K562 (cell line): Measurements from ENCODE around the gene CBLIF. TPM values are rescaled to one million over a fixed set of nuclear protein-coding genes. Genes with fewer than 3 reads are reported as not detected.

Source experiments
- BDP1 ChIP-seq: IDR thresholded peaks from 3 replicates; pipeline ENCODE4 v1.6.1; 2011; ENCODE audit not compliant: insufficient read length, insufficient read depth
- ELF1 ChIP-seq: fragments of 200-800 bp; sonication (Bioruptor generic); IDR thresholded peaks from 2 replicates; pipeline ENCODE4 v1.6.1; 2016; ENCODE audit warnings: missing genetic modification characterization, missing compliant biosample characterization
- ESRRB ChIP-seq: fragments of 250-450 bp; sonication (Bioruptor Pico); IDR thresholded peaks from 2 replicates; pipeline ENCODE4 v1.5.0; 2020; ENCODE audit warnings: mild to moderate bottlenecking, moderate library complexity, borderline replicate concordance
- HDAC6 ChIP-seq: IDR thresholded peaks from 2 replicates; pipeline ENCODE4 v1.6.1; 2012; ENCODE audit warnings: low read depth, mild to moderate bottlenecking, control low read depth, inconsistent platforms, low read length, moderate library complexity
- HNRNPH1 ChIP-seq: fragments of 200-400 bp; formaldehyde crosslinking; optimal IDR thresholded peaks from 2 replicates; pipeline ENCODE3; 2017; ENCODE audit warnings: low read depth, mild to moderate bottlenecking, low read length, moderate library complexity
- LCOR ChIP-seq: sonication (generic); formaldehyde crosslinking; IDR thresholded peaks from 2 replicates; pipeline ENCODE4 v1.8.0; 2022; ENCODE audit warnings: mild to moderate bottlenecking, missing genetic modification reagents
- NFYB ChIP-seq: IDR thresholded peaks from 2 replicates; pipeline ENCODE4 v1.6.1; 2011; ENCODE audit warnings: mild to moderate bottlenecking, moderate library complexity; ENCODE audit not compliant: insufficient read length; ENCODE audit errors: extremely low read depth
- ZEB2 ChIP-seq: fragments of 450-650 bp; IDR thresholded peaks from 2 replicates; pipeline ENCODE4 v1.6.1; 2016
- ZKSCAN1 ChIP-seq: fragments of 150-350 bp; IDR thresholded peaks from 2 replicates; pipeline ENCODE4 v1.6.1; 2016; ENCODE audit warnings: low read depth, low read length
- ZNF217 ChIP-seq: sonication (generic); formaldehyde crosslinking; IDR thresholded peaks from 2 replicates; pipeline ENCODE4 v1.8.0; 2022; ENCODE audit warnings: mild to moderate bottlenecking, missing genetic modification reagents
- ZNF431 ChIP-seq: sonication (generic); formaldehyde crosslinking; IDR thresholded peaks from 2 replicates; pipeline ENCODE4 v1.8.0; 2022; ENCODE audit warnings: mild to moderate bottlenecking, missing genetic modification reagents
- ZNF589 ChIP-seq: fragments of 200-800 bp; sonication (Bioruptor generic); IDR thresholded peaks from 2 replicates; pipeline ENCODE4 v1.6.1; 2016; ENCODE audit warnings: low read depth, missing genetic modification characterization, missing compliant biosample characterization
- polyA plus RNA-seq, 8 experiments: library from polyadenylated mRNA; depleted of rRNA in 4 of 8; stranded (reverse) in 5 of 8; unstranded in 3 of 8; fragments of >200 nt; fragmentation: Nextera tagmentation in 2 of 8; fragmentation: Illumina TruSeq in 1 of 8; extraction: Ambion mirVana in 2 of 8; extraction: Trizol in 1 of 8; gene quantifications; 2 replicates each; pipeline versions ENCODE4 v1.2.1 to v1.2.3, GENCODE V29; 2011 to 2014; ENCODE audit warnings: inconsistent platforms in 1 of 8, missing spikeins in 1 of 8
- total RNA-seq, 7 experiments: library from RNA; depleted of rRNA in 6 of 7; stranded (reverse); fragments of >200 nt in 6 of 7; fragmentation: Illumina TruSeq in 2 of 7; extraction: Trizol in 2 of 7; gene quantifications; 2 replicates each; pipeline versions ENCODE4 v1.2.1 to v1.2.3, GENCODE V29; 2011 to 2021; ENCODE audit warnings: low replicate concordance in 1 of 7
- TF ChIP-seq, protein P1 (sequence below): sonication (generic); formaldehyde crosslinking; IDR thresholded peaks from 2 replicates; pipeline ENCODE4 v1.8.1; 2023; ENCODE audit warnings: mild to moderate bottlenecking, missing genetic modification reagents
- TF ChIP-seq, protein P2 (sequence below): fragments of 450-650 bp; IDR thresholded peaks from 2 replicates; pipeline ENCODE4 v1.7.1; 2018; ENCODE audit warnings: mild to moderate bottlenecking, low read depth; ENCODE audit not compliant: partially characterized antibody
- TF ChIP-seq, protein P3 (sequence below): sonication (generic); formaldehyde crosslinking; IDR thresholded peaks from 2 replicates; pipeline ENCODE4 v1.8.0; 2022; ENCODE audit warnings: missing genetic modification reagents, mild to moderate bottlenecking, moderate library complexity, borderline replicate concordance
- TF ChIP-seq, protein P4 (sequence below): fragments of 250-450 bp; sonication (Bioruptor Pico); IDR thresholded peaks from 2 replicates; pipeline ENCODE4 v1.9.0; 2021; ENCODE audit warnings: mild to moderate bottlenecking
- TF ChIP-seq, protein P5 (sequence below): IDR thresholded peaks from 2 replicates; pipeline ENCODE4 v1.6.1; 2011; ENCODE audit warnings: borderline replicate concordance, low read depth, mild to moderate bottlenecking, moderate library complexity, low read length; ENCODE audit not compliant: insufficient read depth, poor library complexity, severe bottlenecking
- TF ChIP-seq, protein P6 (sequence below): sonication (generic); formaldehyde crosslinking; IDR thresholded peaks from 2 replicates; pipeline ENCODE4 v1.8.1; 2023; ENCODE audit warnings: mild to moderate bottlenecking, missing genetic modification reagents

Gene CBLIF
- total and polyA plus RNA-seq, 9 of the 15 experiments (the other 6 are each of a cell fraction or from before 2014, with no cell fraction given) = 0.07 to 0.83 (median 0.54) TPM

DNA sequence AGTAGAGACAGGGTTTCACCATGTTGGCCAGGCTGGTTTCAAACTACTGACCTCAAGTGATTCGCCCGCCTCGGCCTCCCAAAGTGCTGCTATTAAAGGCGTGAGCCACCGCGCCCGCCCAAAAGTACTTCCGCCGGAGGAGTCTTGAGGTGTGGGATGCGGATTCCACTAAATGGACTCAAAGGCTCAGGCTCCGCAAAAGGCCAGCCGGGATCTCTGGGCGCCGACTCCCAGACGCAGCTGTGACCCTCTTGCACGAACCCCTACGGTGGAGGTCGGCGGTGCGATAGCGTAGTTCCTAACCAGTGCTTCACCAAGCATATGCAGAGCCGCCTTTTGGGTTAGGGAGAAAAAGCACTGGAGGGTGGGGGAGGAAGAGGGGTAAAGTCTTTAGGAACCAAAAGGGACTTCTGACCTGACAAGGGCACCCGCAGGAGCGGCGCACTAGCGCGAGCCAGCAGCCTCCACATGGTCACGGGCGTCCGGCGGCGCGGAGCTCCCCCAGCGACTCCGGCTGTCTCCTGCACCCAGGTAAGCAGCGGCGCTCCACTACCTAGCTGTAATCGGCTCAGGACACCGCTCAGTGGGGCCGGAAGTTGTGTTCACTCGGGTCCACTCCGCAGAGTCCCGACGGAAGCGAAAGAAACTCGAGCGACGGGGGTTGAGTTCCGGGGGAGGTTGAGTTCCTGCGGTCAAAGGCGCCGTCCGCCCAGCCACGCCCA lies 34.9 kb downstream of the CBLIF start, which contains the start of gene MRPL16 (continued):
- TF ChIP-seq, protein P1, sequence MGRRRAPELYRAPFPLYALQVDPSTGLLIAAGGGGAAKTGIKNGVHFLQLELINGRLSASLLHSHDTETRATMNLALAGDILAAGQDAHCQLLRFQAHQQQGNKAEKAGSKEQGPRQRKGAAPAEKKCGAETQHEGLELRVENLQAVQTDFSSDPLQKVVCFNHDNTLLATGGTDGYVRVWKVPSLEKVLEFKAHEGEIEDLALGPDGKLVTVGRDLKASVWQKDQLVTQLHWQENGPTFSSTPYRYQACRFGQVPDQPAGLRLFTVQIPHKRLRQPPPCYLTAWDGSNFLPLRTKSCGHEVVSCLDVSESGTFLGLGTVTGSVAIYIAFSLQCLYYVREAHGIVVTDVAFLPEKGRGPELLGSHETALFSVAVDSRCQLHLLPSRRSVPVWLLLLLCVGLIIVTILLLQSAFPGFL (CRISPR knock-in tag) = peak; percentile 95; the same call in 1 of the 2 replicates
- TF ChIP-seq ZNF589 (CRISPR knock-in tag) = peak; percentile 76; the same call in 1 of the 2 replicates
- no peak for TF ChIP-seq ESRRB (CRISPR knock-in tag)
- TF ChIP-seq, protein P2, sequence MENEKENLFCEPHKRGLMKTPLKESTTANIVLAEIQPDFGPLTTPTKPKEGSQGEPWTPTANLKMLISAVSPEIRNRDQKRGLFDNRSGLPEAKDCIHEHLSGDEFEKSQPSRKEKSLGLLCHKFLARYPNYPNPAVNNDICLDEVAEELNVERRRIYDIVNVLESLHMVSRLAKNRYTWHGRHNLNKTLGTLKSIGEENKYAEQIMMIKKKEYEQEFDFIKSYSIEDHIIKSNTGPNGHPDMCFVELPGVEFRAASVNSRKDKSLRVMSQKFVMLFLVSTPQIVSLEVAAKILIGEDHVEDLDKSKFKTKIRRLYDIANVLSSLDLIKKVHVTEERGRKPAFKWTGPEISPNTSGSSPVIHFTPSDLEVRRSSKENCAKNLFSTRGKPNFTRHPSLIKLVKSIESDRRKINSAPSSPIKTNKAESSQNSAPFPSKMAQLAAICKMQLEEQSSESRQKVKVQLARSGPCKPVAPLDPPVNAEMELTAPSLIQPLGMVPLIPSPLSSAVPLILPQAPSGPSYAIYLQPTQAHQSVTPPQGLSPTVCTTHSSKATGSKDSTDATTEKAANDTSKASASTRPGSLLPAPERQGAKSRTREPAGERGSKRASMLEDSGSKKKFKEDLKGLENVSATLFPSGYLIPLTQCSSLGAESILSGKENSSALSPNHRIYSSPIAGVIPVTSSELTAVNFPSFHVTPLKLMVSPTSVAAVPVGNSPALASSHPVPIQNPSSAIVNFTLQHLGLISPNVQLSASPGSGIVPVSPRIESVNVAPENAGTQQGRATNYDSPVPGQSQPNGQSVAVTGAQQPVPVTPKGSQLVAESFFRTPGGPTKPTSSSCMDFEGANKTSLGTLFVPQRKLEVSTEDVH = peak; percentile 95
- no peak for TF ChIP-seq BDP1
- no peak for TF ChIP-seq HNRNPH1
- peak; percentile 48; the same call in 1 of the 2 replicates for TF ChIP-seq ELF1 (tag)
- TF ChIP-seq LCOR (CRISPR knock-in tag) = peak; percentile 85; the same call in 1 of the 2 replicates
- TF ChIP-seq, protein P3, sequence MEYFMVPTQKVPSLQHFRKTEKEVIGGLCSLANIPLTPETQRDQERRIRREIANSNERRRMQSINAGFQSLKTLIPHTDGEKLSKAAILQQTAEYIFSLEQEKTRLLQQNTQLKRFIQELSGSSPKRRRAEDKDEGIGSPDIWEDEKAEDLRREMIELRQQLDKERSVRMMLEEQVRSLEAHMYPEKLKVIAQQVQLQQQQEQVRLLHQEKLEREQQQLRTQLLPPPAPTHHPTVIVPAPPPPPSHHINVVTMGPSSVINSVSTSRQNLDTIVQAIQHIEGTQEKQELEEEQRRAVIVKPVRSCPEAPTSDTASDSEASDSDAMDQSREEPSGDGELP = peak; percentile 86
- TF ChIP-seq, protein P4, sequence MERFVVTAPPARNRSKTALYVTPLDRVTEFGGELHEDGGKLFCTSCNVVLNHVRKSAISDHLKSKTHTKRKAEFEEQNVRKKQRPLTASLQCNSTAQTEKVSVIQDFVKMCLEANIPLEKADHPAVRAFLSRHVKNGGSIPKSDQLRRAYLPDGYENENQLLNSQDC (CRISPR knock-in tag) = no peak
- TF ChIP-seq HDAC6 = no peak
- TF ChIP-seq, protein P5, sequence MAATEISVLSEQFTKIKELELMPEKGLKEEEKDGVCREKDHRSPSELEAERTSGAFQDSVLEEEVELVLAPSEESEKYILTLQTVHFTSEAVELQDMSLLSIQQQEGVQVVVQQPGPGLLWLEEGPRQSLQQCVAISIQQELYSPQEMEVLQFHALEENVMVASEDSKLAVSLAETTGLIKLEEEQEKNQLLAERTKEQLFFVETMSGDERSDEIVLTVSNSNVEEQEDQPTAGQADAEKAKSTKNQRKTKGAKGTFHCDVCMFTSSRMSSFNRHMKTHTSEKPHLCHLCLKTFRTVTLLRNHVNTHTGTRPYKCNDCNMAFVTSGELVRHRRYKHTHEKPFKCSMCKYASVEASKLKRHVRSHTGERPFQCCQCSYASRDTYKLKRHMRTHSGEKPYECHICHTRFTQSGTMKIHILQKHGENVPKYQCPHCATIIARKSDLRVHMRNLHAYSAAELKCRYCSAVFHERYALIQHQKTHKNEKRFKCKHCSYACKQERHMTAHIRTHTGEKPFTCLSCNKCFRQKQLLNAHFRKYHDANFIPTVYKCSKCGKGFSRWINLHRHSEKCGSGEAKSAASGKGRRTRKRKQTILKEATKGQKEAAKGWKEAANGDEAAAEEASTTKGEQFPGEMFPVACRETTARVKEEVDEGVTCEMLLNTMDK = no peak
- TF ChIP-seq, protein P6, sequence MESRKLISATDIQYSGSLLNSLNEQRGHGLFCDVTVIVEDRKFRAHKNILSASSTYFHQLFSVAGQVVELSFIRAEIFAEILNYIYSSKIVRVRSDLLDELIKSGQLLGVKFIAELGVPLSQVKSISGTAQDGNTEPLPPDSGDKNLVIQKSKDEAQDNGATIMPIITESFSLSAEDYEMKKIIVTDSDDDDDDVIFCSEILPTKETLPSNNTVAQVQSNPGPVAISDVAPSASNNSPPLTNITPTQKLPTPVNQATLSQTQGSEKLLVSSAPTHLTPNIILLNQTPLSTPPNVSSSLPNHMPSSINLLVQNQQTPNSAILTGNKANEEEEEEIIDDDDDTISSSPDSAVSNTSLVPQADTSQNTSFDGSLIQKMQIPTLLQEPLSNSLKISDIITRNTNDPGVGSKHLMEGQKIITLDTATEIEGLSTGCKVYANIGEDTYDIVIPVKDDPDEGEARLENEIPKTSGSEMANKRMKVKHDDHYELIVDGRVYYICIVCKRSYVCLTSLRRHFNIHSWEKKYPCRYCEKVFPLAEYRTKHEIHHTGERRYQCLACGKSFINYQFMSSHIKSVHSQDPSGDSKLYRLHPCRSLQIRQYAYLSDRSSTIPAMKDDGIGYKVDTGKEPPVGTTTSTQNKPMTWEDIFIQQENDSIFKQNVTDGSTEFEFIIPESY (CRISPR knock-in tag) = peak; percentile 56; the same call in 1 of the 2 replicates
- TF ChIP-seq ZEB2 = peak; percentile 99
- peak; percentile 79 for TF ChIP-seq ZNF431
- TF ChIP-seq ZNF217 (CRISPR knock-in tag) = no peak
- no peak for TF ChIP-seq NFYB
- peak; percentile 63; the same call in 1 of the 2 replicates for TF ChIP-seq ZKSCAN1
